Measurements from ENCODE around the gene FGFR2. TPM values are rescaled to one million over a fixed set of nuclear protein-coding genes. Genes with fewer than 3 reads are reported as not detected.

FGFR2 gene
- total RNA-seq, 4 donors from 2014 or later: 65.6 to 149 (median 122) TPM

- TF ChIP-seq, protein P1, sequence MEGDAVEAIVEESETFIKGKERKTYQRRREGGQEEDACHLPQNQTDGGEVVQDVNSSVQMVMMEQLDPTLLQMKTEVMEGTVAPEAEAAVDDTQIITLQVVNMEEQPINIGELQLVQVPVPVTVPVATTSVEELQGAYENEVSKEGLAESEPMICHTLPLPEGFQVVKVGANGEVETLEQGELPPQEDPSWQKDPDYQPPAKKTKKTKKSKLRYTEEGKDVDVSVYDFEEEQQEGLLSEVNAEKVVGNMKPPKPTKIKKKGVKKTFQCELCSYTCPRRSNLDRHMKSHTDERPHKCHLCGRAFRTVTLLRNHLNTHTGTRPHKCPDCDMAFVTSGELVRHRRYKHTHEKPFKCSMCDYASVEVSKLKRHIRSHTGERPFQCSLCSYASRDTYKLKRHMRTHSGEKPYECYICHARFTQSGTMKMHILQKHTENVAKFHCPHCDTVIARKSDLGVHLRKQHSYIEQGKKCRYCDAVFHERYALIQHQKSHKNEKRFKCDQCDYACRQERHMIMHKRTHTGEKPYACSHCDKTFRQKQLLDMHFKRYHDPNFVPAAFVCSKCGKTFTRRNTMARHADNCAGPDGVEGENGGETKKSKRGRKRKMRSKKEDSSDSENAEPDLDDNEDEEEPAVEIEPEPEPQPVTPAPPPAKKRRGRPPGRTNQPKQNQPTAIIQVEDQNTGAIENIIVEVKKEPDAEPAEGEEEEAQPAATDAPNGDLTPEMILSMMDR (IDR thresholded peaks at IDR 0.05): no peak
- TF ChIP-seq POLR2A (IDR thresholded peaks at IDR 0.05): no peak
- intact Hi-C loops (cut with DNase I): loop anchor here (5.0 to 10.0 kb wide), 2 partner anchors 123 to 664 kb away; no protein-coding TSS in a partner anchor
- 75 to 78% methylated on average over 12 of the region's 12 CpGs for WGBS, 2 donors
- Histone ChIP-seq H3K27ac (no peak overlapping the region), H3K4me1 (peaks cover 0 to 6% of the 10 kb centered on the region in 2 donors), H3K4me3 (replicated peaks in 1 of 3) (no peak overlapping the region), H3K36me3 (no peaks in the 10 kb centered on the region), H3K27me3 (no peaks in the 10 kb centered on the region), H3K9me3 (no peaks in the 10 kb centered on the region)
- DNase-seq: no peak
Observed at GRCh38 chr10:121611393-121612159, 13.3 kb upstream of the FGFR2 start.

- Histone ChIP-seq H3K27me3 (no peaks in the 10 kb centered on the region), H3K9me3 (no peaks in the 10 kb centered on the region), H3K4me3 (replicated peaks in 1 of 3) (no peak overlapping the region), H3K36me3 (no peaks in the 10 kb centered on the region), H3K4me1 (peaks cover 0 to 6% of the 10 kb centered on the region in 2 donors), H3K27ac (no peak overlapping the region)
- TF ChIP-seq, protein P1 (IDR thresholded peaks at IDR 0.05): no peak
- no peak for TF ChIP-seq POLR2A (IDR thresholded peaks at IDR 0.05)
- 83 to 89% methylated on average over 7 of the region's 7 CpGs for WGBS, 2 donors
- intact Hi-C loops (cut with DNase I): loop anchor here (5.0 to 10.0 kb wide), 2 partner anchors 124 to 664 kb away; no protein-coding TSS in a partner anchor
- no peak for DNase-seq
Observed at GRCh38 chr10:121610798-121611323, 12.6 kb upstream of the FGFR2 start.

DNA sequence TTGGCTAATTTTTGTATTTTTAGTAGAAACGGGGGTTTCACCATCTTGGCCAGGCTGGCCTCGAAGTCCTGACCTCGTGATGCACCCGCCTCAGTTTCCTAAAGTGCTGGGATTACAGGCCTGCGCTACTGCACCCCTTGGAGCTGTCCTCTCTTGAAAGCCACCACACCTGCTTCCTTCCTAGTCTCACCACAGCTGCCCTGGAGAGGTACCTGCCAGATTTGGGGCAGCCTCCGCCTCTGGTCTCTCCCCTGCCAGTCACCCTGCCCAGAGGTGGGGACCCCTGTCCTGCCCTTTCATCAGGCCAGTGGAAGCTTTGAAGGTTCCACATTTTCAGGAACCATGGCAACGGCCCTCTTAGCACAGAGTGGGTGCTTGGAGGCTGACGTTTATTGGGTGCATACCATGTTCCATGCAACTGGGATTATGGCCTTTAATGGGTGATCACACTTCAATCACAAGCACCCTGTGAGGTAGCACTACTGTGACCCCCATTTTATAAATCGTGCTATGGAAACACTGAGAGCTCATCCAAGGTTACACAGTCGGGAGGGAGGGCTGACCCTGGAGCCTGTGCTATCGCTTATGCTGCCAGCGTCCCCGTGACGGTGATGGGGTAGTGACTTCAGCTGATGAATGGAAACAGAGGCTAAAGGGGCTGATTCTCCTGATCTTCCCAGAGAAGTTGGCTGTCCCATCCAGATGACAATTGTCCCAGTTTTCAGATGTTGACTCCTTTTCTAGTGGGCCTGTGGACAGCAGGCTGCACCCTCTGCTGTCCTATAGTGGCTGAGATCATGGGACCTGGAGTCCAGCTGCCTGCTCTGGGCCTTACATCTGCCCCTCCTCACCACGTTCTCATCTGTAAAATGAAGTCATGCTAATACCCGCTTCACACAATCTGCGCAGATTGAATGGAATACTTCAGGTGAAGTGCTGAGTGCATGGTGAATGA, 11.5 kb upstream of the FGFR2 start:
- no peaks in the 10 kb centered on the region for H3K27me3 ChIP-seq
- H3K36me3 ChIP-seq: no peaks in the 10 kb centered on the region
- WGBS, 2 donors: 86 to 88% methylated on average over 17 of the region's 17 CpGs
- peaks cover 0 to 6% of the 10 kb centered on the region in 2 donors for H3K4me1 ChIP-seq
- intact Hi-C loops (cut with DNase I): loop anchor here (5.0 to 10.0 kb wide), 3 partner anchors 125 to 662 kb away; no protein-coding TSS in a partner anchor
- no peak overlapping the region for H3K27ac ChIP-seq
- no peak overlapping the region for H3K4me3 ChIP-seq (replicated peaks in 1 of 3)
- H3K9me3 ChIP-seq: no peaks in the 10 kb centered on the region
- no peak for DNase-seq
- TF ChIP-seq POLR2A (IDR thresholded peaks at IDR 0.05): no peak
- TF ChIP-seq, protein P1 (IDR thresholded peaks at IDR 0.05): no peak

GRCh38 chr10:121608469-121609190, 10.4 kb upstream of the FGFR2 start:
- Histone ChIP-seq H3K4me3 (replicated peaks in 1 of 3) (peak overlapping the region in 1 of 3 donors; percentile 2), H3K9me3 (no peaks in the 10 kb centered on the region), H3K27ac (no peak overlapping the region), H3K27me3 (no peaks in the 10 kb centered on the region), H3K4me1 (peaks cover 0 to 6% of the 10 kb centered on the region in 2 donors), H3K36me3 (no peaks in the 10 kb centered on the region)
- DNase-seq: peak; percentile 61 to 64
- TF ChIP-seq POLR2A (IDR thresholded peaks at IDR 0.05): no peak
- TF ChIP-seq, protein P1 (IDR thresholded peaks at IDR 0.05): peak; percentile 37 to 97 (median 92)
- 15 to 16% methylated on average over 18 to 38 of the region's 59 CpGs for WGBS, 2 donors
- intact Hi-C loops (cut with DNase I): loop anchor here (10.0 kb wide), 1 partner anchor 424 kb away; no protein-coding TSS in a partner anchor

Measured in thyroid gland (tissue), 4 donors.